ENCODE data around the gene CYP2F1.

GRCh38 chr19:41085748-41086415 is 28.4 kb upstream of the CYP2F1 start:
- TF ChIP-seq POLR2A (IDR thresholded peaks at IDR 0.05) (no peak), CTCF (IDR thresholded peaks at IDR 0.05) (no peak)

All from suprapubic skin (tissue), 3 donors.